ENCODE results near the gene CPE. TPM values are rescaled to one million over a fixed set of nuclear protein-coding genes. Genes with fewer than 3 reads are reported as not detected.

CPE gene
- total RNA-seq, 3 donors from 2014 or later (not counting 1 experiment from before 2014, with no cell fraction given): not detected

DNA sequence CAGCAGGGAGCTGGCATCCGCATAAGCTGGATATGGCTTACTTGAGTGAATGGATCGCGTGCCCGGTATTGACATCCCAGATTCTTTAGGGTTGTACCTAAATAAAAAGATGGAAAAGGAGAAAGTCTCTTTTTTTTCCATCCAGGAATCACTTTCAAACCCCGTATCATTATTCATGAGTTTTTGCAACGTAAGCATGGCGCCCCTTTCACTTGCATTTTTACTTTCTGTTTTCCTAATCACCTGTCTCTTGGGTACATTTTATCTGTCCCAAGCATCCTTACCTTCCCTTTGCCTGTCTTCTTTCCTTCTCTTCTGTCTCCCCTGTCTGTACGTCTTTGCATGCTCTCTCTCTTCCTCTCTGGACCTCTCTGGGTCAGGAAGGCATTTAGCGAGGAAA is 128.6 kb downstream of the CPE start:
- ATAC-seq: no peak
- no peaks in the 10 kb centered on the region for H3K9me3 ChIP-seq (ENCODE audit: control insufficient read depth, insufficient read depth, low read length)
- H3K27ac Mint-ChIP-seq: no peak overlapping the region
- H3K36me3 Mint-ChIP-seq: no peaks in the 10 kb centered on the region
- intact Hi-C loops (cut with micrococcal nuclease): no loop called here
- WGBS (ENCODE audit: insufficient coverage): 88% methylated on average over 9 of the region's 9 CpGs
- H3K27ac ChIP-seq (ENCODE audit: low read length): no peak overlapping the region
- no peaks in the 10 kb centered on the region for H3K4me1 Mint-ChIP-seq
- DNase-seq: no peak
- H3K4me3 Mint-ChIP-seq: no peak overlapping the region
- TF ChIP-seq, protein P1, sequence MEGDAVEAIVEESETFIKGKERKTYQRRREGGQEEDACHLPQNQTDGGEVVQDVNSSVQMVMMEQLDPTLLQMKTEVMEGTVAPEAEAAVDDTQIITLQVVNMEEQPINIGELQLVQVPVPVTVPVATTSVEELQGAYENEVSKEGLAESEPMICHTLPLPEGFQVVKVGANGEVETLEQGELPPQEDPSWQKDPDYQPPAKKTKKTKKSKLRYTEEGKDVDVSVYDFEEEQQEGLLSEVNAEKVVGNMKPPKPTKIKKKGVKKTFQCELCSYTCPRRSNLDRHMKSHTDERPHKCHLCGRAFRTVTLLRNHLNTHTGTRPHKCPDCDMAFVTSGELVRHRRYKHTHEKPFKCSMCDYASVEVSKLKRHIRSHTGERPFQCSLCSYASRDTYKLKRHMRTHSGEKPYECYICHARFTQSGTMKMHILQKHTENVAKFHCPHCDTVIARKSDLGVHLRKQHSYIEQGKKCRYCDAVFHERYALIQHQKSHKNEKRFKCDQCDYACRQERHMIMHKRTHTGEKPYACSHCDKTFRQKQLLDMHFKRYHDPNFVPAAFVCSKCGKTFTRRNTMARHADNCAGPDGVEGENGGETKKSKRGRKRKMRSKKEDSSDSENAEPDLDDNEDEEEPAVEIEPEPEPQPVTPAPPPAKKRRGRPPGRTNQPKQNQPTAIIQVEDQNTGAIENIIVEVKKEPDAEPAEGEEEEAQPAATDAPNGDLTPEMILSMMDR (IDR thresholded peaks at IDR 0.05): no peak
- no peaks in the 10 kb centered on the region for H3K9me3 Mint-ChIP-seq
- H3K4me1 ChIP-seq (ENCODE audit: control insufficient read depth, insufficient read depth, low read length): no peaks in the 10 kb centered on the region
- no peaks in the 10 kb centered on the region for H3K36me3 ChIP-seq (ENCODE audit: control insufficient read depth, insufficient read depth, low read length)
- H3K27me3 ChIP-seq (ENCODE audit: control insufficient read depth, insufficient read depth, low read length): no peaks in the 10 kb centered on the region
- no peak overlapping the region for H3K4me3 ChIP-seq (ENCODE audit: low read length)
- H3K27me3 Mint-ChIP-seq (ENCODE audit: low read depth in 2 of 2): no peaks in the 10 kb centered on the region

DNA sequence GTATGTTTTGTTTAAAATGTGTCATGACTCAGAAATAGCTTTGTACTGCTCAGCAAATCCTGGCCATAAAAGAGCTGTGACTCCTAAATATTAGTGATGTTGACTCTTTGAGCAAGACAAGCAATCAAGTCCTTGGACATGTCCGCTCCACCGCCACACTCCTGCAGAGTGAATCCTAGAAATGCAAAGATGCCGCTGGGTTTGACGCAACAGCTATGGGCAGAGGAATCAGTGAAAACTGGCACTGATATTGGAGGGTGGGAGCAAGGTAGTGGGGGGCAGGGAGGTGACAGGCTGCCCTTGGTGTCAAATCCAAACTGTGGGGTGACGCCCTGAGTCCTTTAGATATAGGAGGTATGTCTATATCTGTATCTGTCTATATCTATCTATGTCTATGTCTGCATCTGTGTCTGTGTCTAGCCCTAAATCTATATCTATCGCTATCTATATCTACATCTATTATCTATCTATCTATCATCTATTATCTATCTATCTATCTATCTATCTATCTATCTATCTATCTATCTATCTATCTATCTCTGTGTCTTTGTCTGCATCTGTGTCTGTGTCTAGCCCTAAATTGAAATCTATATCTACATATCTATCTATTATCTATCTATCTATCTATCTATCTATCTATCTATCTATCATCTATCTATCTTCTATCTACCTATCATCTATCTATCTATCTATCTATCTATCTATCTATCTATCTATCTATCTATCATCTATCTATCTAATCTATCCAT is 129.7 kb downstream of the CPE start:
- intact Hi-C loops (cut with micrococcal nuclease): no loop called here
- H3K4me3 ChIP-seq (ENCODE audit: low read length): no peak overlapping the region
- no peaks in the 10 kb centered on the region for H3K27me3 ChIP-seq (ENCODE audit: control insufficient read depth, insufficient read depth, low read length)
- no peaks in the 10 kb centered on the region for H3K9me3 Mint-ChIP-seq
- no peaks in the 10 kb centered on the region for H3K4me1 ChIP-seq (ENCODE audit: control insufficient read depth, insufficient read depth, low read length)
- DNase-seq: no peak
- H3K27ac ChIP-seq (ENCODE audit: low read length): no peak overlapping the region
- no peaks in the 10 kb centered on the region for H3K9me3 ChIP-seq (ENCODE audit: control insufficient read depth, insufficient read depth, low read length)
- TF ChIP-seq, protein P1 (IDR thresholded peaks at IDR 0.05): no peak
- no peak for ATAC-seq
- H3K4me1 Mint-ChIP-seq: no peaks in the 10 kb centered on the region
- no peak overlapping the region for H3K4me3 Mint-ChIP-seq
- no peak overlapping the region for H3K27ac Mint-ChIP-seq
- H3K27me3 Mint-ChIP-seq (ENCODE audit: low read depth in 2 of 2): no peaks in the 10 kb centered on the region
- H3K36me3 Mint-ChIP-seq: no peaks in the 10 kb centered on the region
- H3K36me3 ChIP-seq (ENCODE audit: control insufficient read depth, insufficient read depth, low read length): no peaks in the 10 kb centered on the region
- 98% methylated on average over 5 of the region's 6 CpGs for WGBS (ENCODE audit: insufficient coverage)

DNA sequence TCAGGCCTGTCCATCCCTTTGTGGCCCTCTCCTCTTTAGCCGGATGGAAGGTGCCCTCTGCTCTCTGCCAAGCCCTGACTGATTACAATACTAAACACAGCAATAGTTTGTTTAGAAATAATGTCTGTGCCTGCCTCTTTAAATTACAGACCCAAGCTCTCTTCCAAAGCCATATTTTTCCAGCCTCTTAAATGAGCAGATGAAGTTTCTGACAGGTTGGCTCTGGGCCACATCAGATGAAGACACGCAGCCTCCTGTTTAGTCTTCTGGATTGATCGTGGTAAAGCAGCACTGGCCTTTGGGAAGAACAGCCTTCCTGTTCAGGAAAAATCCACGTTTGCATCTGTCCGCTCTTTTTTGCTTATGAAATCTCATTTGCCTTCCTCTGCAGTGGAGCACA is 133.6 kb downstream of the CPE start:
- Mint-ChIP-seq H3K27ac (no peak overlapping the region), H3K27me3 (ENCODE audit: low read depth in 2 of 2) (no peaks in the 10 kb centered on the region), H3K9me3 (no peaks in the 10 kb centered on the region), H3K4me1 (no peaks in the 10 kb centered on the region), H3K4me3 (no peak overlapping the region), H3K36me3 (no peaks in the 10 kb centered on the region)
- no peaks in the 10 kb centered on the region for H3K27me3 ChIP-seq (ENCODE audit: control insufficient read depth, insufficient read depth, low read length)
- H3K36me3 ChIP-seq (ENCODE audit: control insufficient read depth, insufficient read depth, low read length): no peaks in the 10 kb centered on the region
- TF ChIP-seq, protein P1 (IDR thresholded peaks at IDR 0.05): no peak
- intact Hi-C loops (cut with micrococcal nuclease): no loop called here
- DNase-seq (no peak), ATAC-seq (no peak)
- no peak overlapping the region for H3K4me3 ChIP-seq (ENCODE audit: low read length)
- H3K4me1 ChIP-seq (ENCODE audit: control insufficient read depth, insufficient read depth, low read length): no peaks in the 10 kb centered on the region
- no peak overlapping the region for H3K27ac ChIP-seq (ENCODE audit: low read length)
- H3K9me3 ChIP-seq (ENCODE audit: control insufficient read depth, insufficient read depth, low read length): no peaks in the 10 kb centered on the region
- WGBS (ENCODE audit: insufficient coverage): 61% methylated on average over 5 of the region's 5 CpGs

DNA sequence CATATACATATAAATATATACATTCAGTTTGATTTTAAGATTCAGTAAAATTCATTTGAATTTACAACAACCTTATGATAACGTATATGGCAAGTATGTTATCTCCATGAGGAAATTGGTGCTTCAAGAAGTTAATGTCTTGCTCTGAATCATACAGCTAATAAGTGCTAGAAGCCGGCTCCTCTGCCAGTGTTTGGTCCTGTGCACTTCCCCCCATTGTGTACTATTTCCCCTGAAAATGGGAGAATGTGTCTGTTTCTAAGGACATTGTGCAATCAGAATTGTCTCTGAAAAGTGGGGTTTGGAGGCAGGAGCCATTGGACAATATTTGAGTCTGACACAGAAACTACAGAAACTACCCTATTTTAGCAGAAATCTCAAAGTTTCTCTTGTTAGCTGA is 135.9 kb downstream of the CPE start:
- intact Hi-C loops (cut with micrococcal nuclease): no loop called here
- H3K27ac Mint-ChIP-seq: no peak overlapping the region
- no peaks in the 10 kb centered on the region for H3K9me3 ChIP-seq (ENCODE audit: control insufficient read depth, insufficient read depth, low read length)
- no peak for ATAC-seq
- H3K27ac ChIP-seq (ENCODE audit: low read length): no peak overlapping the region
- DNase-seq: no peak
- no peaks in the 10 kb centered on the region for H3K36me3 ChIP-seq (ENCODE audit: control insufficient read depth, insufficient read depth, low read length)
- no peaks in the 10 kb centered on the region for H3K4me1 ChIP-seq (ENCODE audit: control insufficient read depth, insufficient read depth, low read length)
- no peaks in the 10 kb centered on the region for H3K4me1 Mint-ChIP-seq
- H3K36me3 Mint-ChIP-seq: no peaks in the 10 kb centered on the region
- TF ChIP-seq, protein P1 (IDR thresholded peaks at IDR 0.05): no peak
- H3K4me3 Mint-ChIP-seq: no peak overlapping the region
- H3K9me3 Mint-ChIP-seq: no peaks in the 10 kb centered on the region
- no peaks in the 10 kb centered on the region for H3K27me3 Mint-ChIP-seq (ENCODE audit: low read depth in 2 of 2)
- 92% methylated on average over 2 of the region's 2 CpGs for WGBS (ENCODE audit: insufficient coverage)
- H3K27me3 ChIP-seq (ENCODE audit: control insufficient read depth, insufficient read depth, low read length): no peaks in the 10 kb centered on the region
- H3K4me3 ChIP-seq (ENCODE audit: low read length): no peak overlapping the region

All from natural killer cell (primary cell).